Measurements from ENCODE around the gene PSENEN.

Gene PSENEN

GRCh38 chr19:35729763-35730162 is 15.7 kb upstream of the PSENEN start:
- Histone ChIP-seq H3K4me1 (ENCODE audit: control insufficient read depth, insufficient read depth, low read length) (no peaks in the 10 kb centered on the region), H3K9me3 (replicated peaks; ENCODE audit: low read length) (no peaks in the 10 kb centered on the region), H3K27me3 (ENCODE audit: control insufficient read depth, insufficient read depth, low read length) (no peaks in the 10 kb centered on the region), H3K9ac (ENCODE audit: low read depth, low read length) (no peak overlapping the region), H3K4me3 (ENCODE audit: low read length) (no peak overlapping the region), H3K36me3 (ENCODE audit: insufficient read depth, low read length) (peaks cover 90% of the 10 kb centered on the region), H3K4me2 (ENCODE audit: low read length) (no peak overlapping the region)

DNA sequence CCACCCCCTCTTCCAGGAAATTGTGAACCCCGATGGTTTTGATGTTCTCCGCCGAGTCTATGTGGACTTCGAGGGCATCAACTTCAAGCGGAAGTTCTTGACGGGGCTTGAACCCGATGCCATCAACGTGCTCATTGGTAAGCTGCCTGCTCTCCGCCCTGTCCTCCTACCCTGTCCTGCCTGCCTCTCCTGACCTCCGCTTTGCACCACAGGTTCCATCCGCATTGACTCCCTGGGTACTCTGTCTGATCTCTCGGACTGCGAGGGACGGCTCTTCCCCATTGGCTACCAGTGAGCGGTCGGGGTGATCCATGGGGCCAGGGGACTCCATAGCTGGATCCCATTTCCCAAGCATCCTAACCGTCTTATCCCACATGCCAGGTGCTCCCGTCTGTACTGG is 15.1 kb upstream of the PSENEN start:
- no peaks in the 10 kb centered on the region for H3K27me3 ChIP-seq (ENCODE audit: control insufficient read depth, insufficient read depth, low read length)
- no peaks in the 10 kb centered on the region for H3K4me1 ChIP-seq (ENCODE audit: control insufficient read depth, insufficient read depth, low read length)
- peaks cover 90% of the 10 kb centered on the region for H3K36me3 ChIP-seq (ENCODE audit: insufficient read depth, low read length)
- no peak overlapping the region for H3K9ac ChIP-seq (ENCODE audit: low read depth, low read length)
- no peak overlapping the region for H3K4me2 ChIP-seq (ENCODE audit: low read length)
- H3K4me3 ChIP-seq (ENCODE audit: low read length) = no peak overlapping the region
- H3K9me3 ChIP-seq (replicated peaks; ENCODE audit: low read length) = no peaks in the 10 kb centered on the region

DNA sequence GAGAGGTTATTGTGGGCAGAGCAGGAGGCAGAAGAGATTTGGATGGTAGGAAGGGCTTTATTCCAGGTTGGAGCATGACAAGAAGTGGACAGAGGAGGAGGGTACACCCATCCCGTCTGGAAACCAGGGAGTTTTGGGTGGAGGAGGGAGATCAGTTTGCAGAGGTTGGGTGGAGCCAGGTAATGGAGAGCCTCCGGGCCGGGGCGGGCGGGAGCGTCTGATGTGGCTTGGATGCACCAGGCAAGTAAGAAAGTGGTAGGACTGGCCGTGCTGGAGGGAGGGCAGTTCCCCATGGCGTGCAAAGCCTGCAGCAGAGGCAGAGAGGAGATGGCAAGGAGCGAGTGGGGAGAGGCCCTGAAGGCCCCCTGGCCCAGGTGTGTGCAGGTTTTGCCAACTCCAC is 14.1 kb upstream of the PSENEN start:
- no peak overlapping the region for H3K9ac ChIP-seq (ENCODE audit: low read depth, low read length)
- peaks cover 83% of the 10 kb centered on the region for H3K36me3 ChIP-seq (ENCODE audit: insufficient read depth, low read length)

DNA sequence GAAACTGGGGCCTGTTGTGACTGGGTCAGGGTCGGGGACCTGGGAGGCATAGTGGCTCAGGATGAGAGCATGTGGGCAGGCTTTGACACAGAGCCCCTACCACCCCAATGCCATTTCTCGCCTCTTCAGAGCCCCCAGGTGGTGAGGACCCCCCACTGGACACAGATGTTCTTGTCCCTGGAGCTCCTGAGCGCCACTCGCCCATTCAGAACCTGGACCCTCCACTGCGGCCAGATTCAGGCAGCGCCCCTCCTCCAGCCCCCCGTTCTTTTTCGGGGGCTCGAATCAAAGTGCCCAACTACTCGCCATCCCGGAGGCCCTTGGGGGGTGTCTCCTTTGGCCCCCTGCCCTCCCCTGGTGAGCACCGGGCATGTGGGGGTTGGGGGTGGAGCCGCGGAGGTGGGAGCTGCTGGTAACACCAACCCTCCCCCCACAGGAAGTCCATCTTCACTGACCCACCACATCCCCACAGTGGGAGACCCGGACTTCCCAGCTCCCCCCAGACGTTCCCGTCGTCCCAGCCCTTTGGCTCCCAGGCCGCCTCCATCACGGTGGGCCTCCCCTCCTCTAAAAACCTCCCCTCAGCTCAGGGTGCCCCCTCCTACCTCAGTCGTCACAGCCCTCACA is 13.6 kb upstream of the PSENEN start:
- H3K9ac ChIP-seq (ENCODE audit: low read depth, low read length) = no peak overlapping the region

More for the DNA sequence above, 14.1 kb upstream of the PSENEN start:
- Histone ChIP-seq H3K9me3 (replicated peaks; ENCODE audit: low read length) (no peaks in the 10 kb centered on the region), H3K4me3 (ENCODE audit: low read length) (no peak overlapping the region), H3K4me1 (ENCODE audit: control insufficient read depth, insufficient read depth, low read length) (no peaks in the 10 kb centered on the region), H3K27me3 (ENCODE audit: control insufficient read depth, insufficient read depth, low read length) (no peaks in the 10 kb centered on the region), H3K4me2 (ENCODE audit: low read length) (no peak overlapping the region)

GRCh38 chr19:35732540-35733179 is 12.8 kb upstream of the PSENEN start:
- Histone ChIP-seq H3K9ac (ENCODE audit: low read depth, low read length) (no peak overlapping the region), H3K36me3 (ENCODE audit: insufficient read depth, low read length) (peaks cover 83% of the 10 kb centered on the region), H3K27me3 (ENCODE audit: control insufficient read depth, insufficient read depth, low read length) (no peaks in the 10 kb centered on the region), H3K4me3 (ENCODE audit: low read length) (no peak overlapping the region), H3K4me1 (ENCODE audit: control insufficient read depth, insufficient read depth, low read length) (no peaks in the 10 kb centered on the region), H3K9me3 (replicated peaks; ENCODE audit: low read length) (no peaks in the 10 kb centered on the region), H3K4me2 (ENCODE audit: low read length) (no peak overlapping the region)

More for the DNA sequence above, 13.6 kb upstream of the PSENEN start:
- Histone ChIP-seq H3K36me3 (ENCODE audit: insufficient read depth, low read length) (peaks cover 87% of the 10 kb centered on the region), H3K9me3 (replicated peaks; ENCODE audit: low read length) (no peaks in the 10 kb centered on the region), H3K4me2 (ENCODE audit: low read length) (no peak overlapping the region), H3K27me3 (ENCODE audit: control insufficient read depth, insufficient read depth, low read length) (no peaks in the 10 kb centered on the region), H3K4me1 (ENCODE audit: control insufficient read depth, insufficient read depth, low read length) (no peaks in the 10 kb centered on the region), H3K4me3 (ENCODE audit: low read length) (no peak overlapping the region)

DNA sequence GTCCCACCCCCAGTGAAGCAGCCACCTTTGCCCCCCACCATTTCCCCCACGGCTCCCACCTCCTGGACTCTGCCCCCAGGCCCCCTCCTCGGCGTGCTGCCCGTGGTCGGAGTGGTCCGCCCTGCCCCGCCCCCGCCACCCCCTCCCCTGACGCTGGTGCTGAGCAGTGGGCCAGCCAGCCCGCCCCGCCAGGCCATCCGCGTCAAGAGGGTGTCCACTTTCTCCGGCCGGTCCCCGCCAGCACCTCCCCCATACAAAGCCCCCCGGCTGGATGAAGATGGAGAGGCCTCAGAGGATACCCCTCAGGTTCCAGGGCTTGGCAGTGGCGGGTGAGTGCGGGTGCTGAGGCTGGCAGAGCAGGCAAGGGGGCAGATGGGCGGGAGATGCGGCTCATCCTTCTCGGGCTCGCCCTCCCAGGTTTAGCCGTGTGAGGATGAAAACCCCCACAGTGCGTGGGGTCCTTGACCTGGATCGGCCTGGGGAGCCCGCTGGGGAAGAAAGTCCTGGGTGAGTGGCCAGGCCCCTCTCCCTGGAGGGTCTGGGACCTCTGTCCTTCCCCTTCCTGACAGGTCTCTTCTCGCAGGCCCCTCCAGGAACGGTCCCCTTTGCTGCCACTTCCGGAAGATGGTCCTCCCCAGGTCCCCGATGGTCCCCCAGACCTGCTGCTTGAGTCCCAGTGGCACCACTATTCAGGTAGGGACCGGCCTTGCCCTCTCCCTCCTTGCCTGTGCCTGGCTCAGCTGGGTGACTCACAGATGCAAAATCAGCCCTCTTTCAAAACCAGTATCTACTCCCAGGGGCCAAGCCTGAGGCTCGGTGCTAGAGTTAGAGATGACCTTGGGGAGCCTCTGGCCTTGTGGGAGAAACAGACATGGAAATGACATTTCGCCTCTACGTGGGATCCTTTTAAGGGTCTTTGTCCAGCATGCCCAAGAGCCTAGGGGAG is 12.0 kb upstream of the PSENEN start:
- Histone ChIP-seq H3K36me3 (ENCODE audit: insufficient read depth, low read length) (peaks cover 82% of the 10 kb centered on the region), H3K4me2 (ENCODE audit: low read length) (no peak overlapping the region), H3K4me1 (ENCODE audit: control insufficient read depth, insufficient read depth, low read length) (no peaks in the 10 kb centered on the region), H3K27me3 (ENCODE audit: control insufficient read depth, insufficient read depth, low read length) (no peaks in the 10 kb centered on the region), H3K9ac (ENCODE audit: low read depth, low read length) (no peak overlapping the region), H3K9me3 (replicated peaks; ENCODE audit: low read length) (no peaks in the 10 kb centered on the region), H3K4me3 (ENCODE audit: low read length) (no peak overlapping the region)

DNA sequence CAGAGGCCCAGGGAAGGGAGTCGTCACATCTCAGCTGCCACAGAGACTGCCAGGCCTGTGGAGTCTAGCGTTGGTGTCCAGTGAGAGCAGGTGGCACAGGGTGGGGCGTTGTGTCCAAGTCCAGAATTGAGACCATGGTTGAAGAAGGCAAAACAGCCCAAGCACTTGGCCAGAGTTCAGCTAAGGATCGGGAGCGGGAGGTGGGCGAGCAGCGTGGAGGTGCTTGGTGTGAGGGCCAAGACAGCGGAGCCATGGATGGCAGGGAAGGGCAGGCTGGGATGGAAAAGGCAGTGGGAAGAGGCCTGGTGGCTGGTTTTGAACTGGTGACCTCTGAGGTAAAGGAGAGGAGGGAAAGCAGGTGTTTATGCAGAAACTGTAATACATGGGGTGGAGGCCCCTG is 11.2 kb upstream of the PSENEN start:
- Histone ChIP-seq H3K4me2 (ENCODE audit: low read length) (no peak overlapping the region), H3K9ac (ENCODE audit: low read depth, low read length) (no peak overlapping the region), H3K4me3 (ENCODE audit: low read length) (no peak overlapping the region), H3K4me1 (ENCODE audit: control insufficient read depth, insufficient read depth, low read length) (no peaks in the 10 kb centered on the region), H3K27me3 (ENCODE audit: control insufficient read depth, insufficient read depth, low read length) (no peaks in the 10 kb centered on the region), H3K36me3 (ENCODE audit: insufficient read depth, low read length) (peaks cover 82% of the 10 kb centered on the region), H3K9me3 (replicated peaks; ENCODE audit: low read length) (no peaks in the 10 kb centered on the region)

DNA sequence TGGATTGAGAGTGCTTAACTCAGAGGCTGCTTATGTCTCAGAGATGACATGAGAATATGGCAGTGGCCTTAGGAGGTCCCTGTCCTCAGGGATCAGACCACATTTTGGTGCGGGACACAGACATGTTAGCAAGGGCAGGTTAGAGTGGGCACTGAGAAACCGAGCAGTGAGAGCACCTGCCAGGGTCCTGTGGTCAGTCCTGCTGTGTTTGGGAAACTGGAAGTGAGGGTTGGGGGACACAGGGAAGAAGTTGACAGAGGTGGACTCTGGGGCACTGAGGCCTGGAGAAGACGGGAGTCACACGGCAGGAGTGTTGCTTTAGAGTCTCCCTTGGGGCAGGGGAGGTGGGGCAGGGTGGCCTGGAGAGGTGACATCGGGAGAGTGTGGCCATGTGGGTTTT is 10.6 kb upstream of the PSENEN start:
- Histone ChIP-seq H3K4me1 (ENCODE audit: control insufficient read depth, insufficient read depth, low read length) (peaks cover 2% of the 10 kb centered on the region), H3K36me3 (ENCODE audit: insufficient read depth, low read length) (peaks cover 78% of the 10 kb centered on the region), H3K9ac (ENCODE audit: low read depth, low read length) (no peak overlapping the region)

GRCh38 chr19:35736913-35737886 is 8.3 kb upstream of the PSENEN start:
- no peak overlapping the region for H3K9ac ChIP-seq (ENCODE audit: low read depth, low read length)
- H3K36me3 ChIP-seq (ENCODE audit: insufficient read depth, low read length) = peaks cover 59% of the 10 kb centered on the region
- no peak overlapping the region for H3K4me2 ChIP-seq (ENCODE audit: low read length)
- H3K4me3 ChIP-seq (ENCODE audit: low read length) = no peak overlapping the region
- H3K27me3 ChIP-seq (ENCODE audit: control insufficient read depth, insufficient read depth, low read length) = no peaks in the 10 kb centered on the region
- H3K9me3 ChIP-seq (replicated peaks; ENCODE audit: low read length) = no peaks in the 10 kb centered on the region
- H3K4me1 ChIP-seq (ENCODE audit: control insufficient read depth, insufficient read depth, low read length) = peaks cover 4% of the 10 kb centered on the region

More for the DNA sequence above, 10.6 kb upstream of the PSENEN start:
- no peaks in the 10 kb centered on the region for H3K9me3 ChIP-seq (replicated peaks; ENCODE audit: low read length)
- no peaks in the 10 kb centered on the region for H3K27me3 ChIP-seq (ENCODE audit: control insufficient read depth, insufficient read depth, low read length)
- H3K4me3 ChIP-seq (ENCODE audit: low read length) = no peak overlapping the region
- no peak overlapping the region for H3K4me2 ChIP-seq (ENCODE audit: low read length)

DNA sequence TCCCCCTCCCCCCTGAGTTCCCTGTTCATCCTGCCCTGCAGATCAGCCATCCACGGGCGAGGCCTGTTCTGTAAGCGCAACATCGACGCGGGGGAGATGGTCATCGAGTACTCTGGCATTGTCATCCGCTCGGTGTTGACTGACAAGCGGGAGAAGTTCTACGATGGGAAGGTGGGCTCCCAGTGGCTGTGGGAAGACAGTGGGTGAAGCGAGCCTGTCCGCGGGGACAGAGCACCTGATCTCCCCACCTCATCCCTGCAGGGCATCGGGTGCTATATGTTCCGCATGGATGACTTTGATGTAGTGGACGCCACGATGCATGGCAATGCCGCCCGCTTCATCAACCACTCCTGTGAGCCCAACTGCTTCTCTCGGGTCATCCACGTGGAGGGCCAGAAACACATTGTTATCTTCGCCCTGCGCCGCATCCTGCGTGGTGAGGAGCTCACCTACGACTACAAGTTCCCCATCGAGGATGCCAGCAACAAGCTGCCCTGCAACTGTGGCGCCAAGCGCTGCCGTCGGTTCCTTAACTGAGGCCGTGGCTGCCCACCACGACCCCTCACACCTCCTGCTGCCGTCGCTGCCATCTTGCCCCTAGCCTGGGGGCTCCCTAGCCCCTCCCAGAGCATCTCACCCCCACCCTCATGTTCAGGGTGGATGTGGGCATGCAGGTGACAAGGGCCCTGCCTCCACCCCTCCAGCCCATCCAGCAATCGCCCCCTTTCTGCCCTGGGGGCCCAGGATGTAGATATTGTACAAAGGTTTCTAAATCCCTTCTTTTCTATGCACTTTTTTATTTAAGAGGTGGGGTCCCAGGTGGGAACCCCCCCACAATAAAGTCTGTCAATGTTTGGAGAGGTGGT is 7.2 kb upstream of the PSENEN start:
- no peak overlapping the region for H3K4me2 ChIP-seq (ENCODE audit: low read length)
- H3K4me3 ChIP-seq (ENCODE audit: low read length) = no peak overlapping the region
- H3K9ac ChIP-seq (ENCODE audit: low read depth, low read length) = no peak overlapping the region
- H3K36me3 ChIP-seq (ENCODE audit: insufficient read depth, low read length) = peaks cover 53% of the 10 kb centered on the region
- H3K27me3 ChIP-seq (ENCODE audit: control insufficient read depth, insufficient read depth, low read length) = no peaks in the 10 kb centered on the region
- peaks cover 4% of the 10 kb centered on the region for H3K4me1 ChIP-seq (ENCODE audit: control insufficient read depth, insufficient read depth, low read length)
- H3K9me3 ChIP-seq (replicated peaks; ENCODE audit: low read length) = no peaks in the 10 kb centered on the region
